ENCODE results near the gene PNMA8C. TPM values are rescaled to one million over a fixed set of nuclear protein-coding genes. Genes with fewer than 3 reads are reported as not detected.

PNMA8C gene
- total RNA-seq, result not detected in 2 replicates

- TF ChIP-seq CTCF (IDR thresholded peaks at IDR 0.05; ENCODE audit: insufficient read depth, low read length, severe bottlenecking), result no peak
- FAIRE-seq, result no peak
- DNase-seq (ENCODE audit: low read depth), result no peak
- Histone ChIP-seq H3K4me3 (ENCODE audit: low read depth, low read length) (no peak within 1 kb of the TSS), H3K27me3 (ENCODE audit: control insufficient read depth, insufficient read depth, low read length) (no peaks in the 10 kb centered on the region), H3K36me3 (ENCODE audit: control insufficient read depth, insufficient read depth, low read length) (no peaks in the 10 kb centered on the region)
Measured at GRCh38 chr19:46428239-46429135, at the start of gene PNMA8C. Gene PNMA8C (minus strand): TSS chr19:46428936. CDS start chr19:46428359, 577 bp downstream.

DNA sequence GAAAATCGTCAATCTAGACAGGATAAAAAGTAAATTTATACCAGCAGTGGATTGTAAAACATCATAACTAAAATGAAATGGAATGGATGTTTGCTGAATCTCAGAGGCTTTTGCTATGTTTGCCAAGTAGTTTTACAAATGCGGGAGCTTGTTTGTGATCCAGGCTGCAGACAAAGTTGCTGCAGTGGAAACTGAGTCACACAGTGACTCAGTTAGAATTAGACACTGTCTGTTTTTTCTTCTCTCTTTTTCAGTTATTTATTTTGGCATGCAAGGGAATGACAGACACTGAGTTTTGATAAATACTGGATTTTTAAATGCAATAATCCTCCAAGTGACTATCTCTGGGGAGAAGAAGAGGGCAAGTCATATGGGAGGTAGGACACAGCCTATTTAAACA, 47.2 kb upstream of the PNMA8C start:
- Histone ChIP-seq H3K4me3 (ENCODE audit: low read depth, low read length) (no peak overlapping the region), H3K27me3 (ENCODE audit: control insufficient read depth, insufficient read depth, low read length) (no peaks in the 10 kb centered on the region), H3K36me3 (ENCODE audit: control insufficient read depth, insufficient read depth, low read length) (no peaks in the 10 kb centered on the region)
- TF ChIP-seq CTCF (IDR thresholded peaks at IDR 0.05; ENCODE audit: insufficient read depth, low read length, severe bottlenecking), result no peak
- peak; percentile 41 for DNase-seq (ENCODE audit: low read depth)
- FAIRE-seq, result no peak

DNA sequence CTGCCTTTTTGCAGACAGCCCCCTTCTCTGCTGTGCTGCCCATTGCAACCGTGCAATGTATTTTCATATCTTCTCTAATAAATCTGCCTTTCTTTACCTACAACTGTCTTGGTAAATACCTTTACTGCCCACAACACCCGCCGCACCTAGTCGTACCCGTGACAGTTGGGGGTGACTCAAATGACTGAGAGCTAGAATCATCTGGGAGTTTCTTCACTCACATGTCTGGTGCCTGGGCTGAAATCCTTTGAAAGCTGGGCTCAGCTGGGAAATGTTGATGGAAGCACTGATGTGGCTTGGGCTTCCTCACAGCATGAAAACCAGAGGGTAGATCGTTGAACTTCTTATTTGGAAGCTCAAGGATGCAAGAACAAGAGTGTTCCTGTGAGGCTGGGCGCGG, 45.5 kb upstream of the PNMA8C start:
- no peak for TF ChIP-seq CTCF (IDR thresholded peaks at IDR 0.05; ENCODE audit: insufficient read depth, low read length, severe bottlenecking)
- DNase-seq (ENCODE audit: low read depth) (no peak), FAIRE-seq (no peak)
- Histone ChIP-seq H3K36me3 (ENCODE audit: control insufficient read depth, insufficient read depth, low read length) (no peaks in the 10 kb centered on the region), H3K27me3 (ENCODE audit: control insufficient read depth, insufficient read depth, low read length) (no peaks in the 10 kb centered on the region), H3K4me3 (ENCODE audit: low read depth, low read length) (no peak overlapping the region)

DNA sequence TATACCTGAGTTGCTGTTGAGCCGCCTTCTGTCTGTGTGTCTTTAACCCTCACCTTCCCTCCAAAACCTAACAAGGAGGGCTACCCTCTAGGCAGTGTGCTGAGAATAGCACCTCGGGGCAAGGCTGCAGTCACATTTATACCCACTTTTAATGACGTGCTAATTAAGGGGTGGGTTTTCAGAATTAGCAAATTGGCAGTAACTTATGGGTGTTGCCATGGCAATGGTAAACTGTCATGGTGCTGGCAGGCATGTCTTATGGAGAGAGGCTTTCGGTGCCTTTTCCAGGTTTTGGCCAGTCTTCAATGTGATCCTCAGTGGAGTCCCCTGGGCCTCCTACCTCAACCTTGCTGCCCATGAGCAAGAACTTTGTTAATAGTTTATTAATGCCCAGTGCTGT, 43.9 kb upstream of the PNMA8C start:
- H3K27me3 ChIP-seq (ENCODE audit: control insufficient read depth, insufficient read depth, low read length), result no peaks in the 10 kb centered on the region
- no peak for TF ChIP-seq CTCF (IDR thresholded peaks at IDR 0.05; ENCODE audit: insufficient read depth, low read length, severe bottlenecking)
- H3K36me3 ChIP-seq (ENCODE audit: control insufficient read depth, insufficient read depth, low read length), result no peaks in the 10 kb centered on the region
- no peak for FAIRE-seq
- DNase-seq (ENCODE audit: low read depth), result no peak
- H3K4me3 ChIP-seq (ENCODE audit: low read depth, low read length), result no peak overlapping the region

DNA sequence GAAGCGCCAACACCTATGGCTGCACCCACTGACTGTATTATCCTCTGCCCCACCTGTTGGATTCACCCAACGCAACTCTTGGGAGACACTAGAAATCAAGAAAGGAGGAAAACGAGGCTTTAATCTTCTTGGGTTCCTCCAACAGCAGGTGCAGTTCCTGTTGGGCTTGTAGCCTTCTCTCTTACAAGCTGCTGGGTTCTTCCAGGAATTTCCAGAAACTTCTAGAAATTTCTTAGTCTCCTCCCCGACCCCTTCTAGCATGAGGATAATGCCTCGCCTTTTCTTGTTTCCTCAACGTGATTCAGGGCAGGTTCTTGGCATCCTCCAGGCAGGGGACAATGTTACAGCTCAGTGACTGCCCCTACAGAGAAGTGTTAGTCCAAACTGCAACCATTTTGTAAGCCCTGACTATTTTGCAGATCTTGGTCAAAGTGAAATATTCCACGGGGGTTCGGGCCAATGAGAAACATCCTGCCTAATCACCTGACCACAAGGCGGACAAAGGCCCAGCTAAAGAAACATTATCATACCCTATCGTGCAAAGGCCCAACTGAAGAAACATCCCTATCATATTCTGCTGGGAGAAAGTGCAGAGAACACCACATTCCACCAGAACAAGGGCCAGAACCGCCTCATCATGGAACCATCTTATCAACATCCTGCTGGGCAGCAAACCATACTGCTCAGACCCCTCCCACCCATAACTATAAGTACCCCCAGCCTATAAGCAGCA, 43.2 kb upstream of the PNMA8C start:
- no peaks in the 10 kb centered on the region for H3K36me3 ChIP-seq (ENCODE audit: control insufficient read depth, insufficient read depth, low read length)
- peak overlapping the region; percentile 42 for H3K4me3 ChIP-seq (ENCODE audit: low read depth, low read length)
- no peaks in the 10 kb centered on the region for H3K27me3 ChIP-seq (ENCODE audit: control insufficient read depth, insufficient read depth, low read length)
- no peak for DNase-seq (ENCODE audit: low read depth)
- no peak for FAIRE-seq
- no peak for TF ChIP-seq CTCF (IDR thresholded peaks at IDR 0.05; ENCODE audit: insufficient read depth, low read length, severe bottlenecking)
